Esophagus squamous epithelium (tissue), 5 donors: ENCODE results near the gene OPCML. TPM values are rescaled to one million over a fixed set of nuclear protein-coding genes. Genes with fewer than 3 reads are reported as not detected.

Experiments used
- DNase-seq: peaks from one replicate; lab custom pipeline; 2025; lab: John Stamatoyannopoulos, UW
- H3K27ac ChIP-seq, 4 donors: fragments of 200-600 bp; sonication (generic); one replicate each; pipeline ENCODE4 v1.5.1; 2016 to 2019; ENCODE audit warnings: mild to moderate bottlenecking in 1 of 4
- H3K27me3 ChIP-seq, 4 donors: fragments of 200-600 bp; sonication (generic); 1 replicate in 3 of 4; 2 replicates in 1 of 4; pipeline versions ENCODE4 v1.5.1 to v1.6.0; 2017 to 2021; ENCODE audit warnings: antibody characterized with exemption in 1 of 4
- H3K36me3 ChIP-seq, 3 donors: fragments of 200-600 bp; sonication (generic); one replicate each; pipeline ENCODE4 v1.5.1; 2016 to 2019
- H3K4me1 ChIP-seq, 3 donors: fragments of 200-600 bp; sonication (generic); one replicate each; pipeline ENCODE4 v1.5.1; 2017 to 2019
- H3K4me3 ChIP-seq, 4 donors: fragments of 200-600 bp; sonication (generic); 1 replicate in 3 of 4; 2 replicates in 1 of 4; pipeline ENCODE4 v1.5.1; 2016 to 2019; ENCODE audit warnings: mild to moderate bottlenecking in 2 of 4, moderate library complexity in 1 of 4
- H3K9me3 ChIP-seq, 3 donors: fragments of 200-600 bp; sonication (generic); one replicate each; pipeline ENCODE4 v1.5.1; 2016 to 2019
- POLR2A ChIP-seq, 4 donors: fragments of 450-650 bp; IDR thresholded peaks; one replicate each; pipeline ENCODE4 v1.6.1; 2017; ENCODE audit warnings: antibody characterized with exemption in 4 of 4, mild to moderate bottlenecking in 4 of 4, moderate library complexity in 3 of 4
- WGBS, 2 donors: methylation state at CpG; one replicate each; pipeline ENCODE4 v1.1.5; 2018; 5-methylcytosine and 5-hydroxymethylcytosine counted together
- intact Hi-C: fragments of 100-400 bp; cut with DNase I; formaldehyde crosslinking; loops from one replicate; pipeline ENCODE4 v1.15.0; 2022
- total RNA-seq, 4 donors: library from RNA; depleted of rRNA; stranded (reverse); fragments of >200 nt; gene quantifications; one replicate each; pipeline ENCODE4 v1.1.0, GENCODE V29; 2016
- TF ChIP-seq, protein P1 (sequence below), 6 experiments: fragments of 450-650 bp in 4 of 6; fragments of 200-600 bp in 2 of 6; sonication (generic) in 2 of 6; IDR thresholded peaks; one replicate each; pipeline ENCODE4 v1.5.1; 2016 to 2019; ENCODE audit warnings: antibody characterized with exemption in 6 of 6, mild to moderate bottlenecking in 4 of 6, moderate library complexity in 4 of 6
- donor health status: DM: yes; HTN: yes; CAD: no.

The OPCML gene
- total RNA-seq, 4 donors from 2014 or later = under 0.01 TPM; not detected in 3

DNA sequence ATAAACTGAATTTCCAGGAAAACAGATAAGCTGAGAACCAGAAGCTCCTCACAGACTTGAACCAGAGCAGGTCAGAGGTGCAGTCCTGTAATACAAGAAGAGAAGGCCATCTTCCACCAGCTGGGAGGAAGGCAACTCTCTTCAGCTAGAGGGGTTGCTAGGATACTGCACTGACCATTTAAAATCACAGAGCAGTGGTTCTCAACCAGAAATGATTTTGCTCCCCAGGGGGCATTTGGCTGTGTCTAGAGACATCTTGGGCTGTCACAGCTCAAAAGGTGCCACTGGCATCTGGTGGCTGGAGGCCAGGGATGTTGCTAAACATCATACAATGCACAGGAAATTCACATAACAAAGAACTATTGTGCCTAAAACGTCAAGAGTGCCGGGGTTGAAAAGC, 17.2 kb downstream of the OPCML start:
- no peak overlapping the region for H3K4me3 ChIP-seq
- intact Hi-C loops = no loop called here
- TF ChIP-seq, protein P1, sequence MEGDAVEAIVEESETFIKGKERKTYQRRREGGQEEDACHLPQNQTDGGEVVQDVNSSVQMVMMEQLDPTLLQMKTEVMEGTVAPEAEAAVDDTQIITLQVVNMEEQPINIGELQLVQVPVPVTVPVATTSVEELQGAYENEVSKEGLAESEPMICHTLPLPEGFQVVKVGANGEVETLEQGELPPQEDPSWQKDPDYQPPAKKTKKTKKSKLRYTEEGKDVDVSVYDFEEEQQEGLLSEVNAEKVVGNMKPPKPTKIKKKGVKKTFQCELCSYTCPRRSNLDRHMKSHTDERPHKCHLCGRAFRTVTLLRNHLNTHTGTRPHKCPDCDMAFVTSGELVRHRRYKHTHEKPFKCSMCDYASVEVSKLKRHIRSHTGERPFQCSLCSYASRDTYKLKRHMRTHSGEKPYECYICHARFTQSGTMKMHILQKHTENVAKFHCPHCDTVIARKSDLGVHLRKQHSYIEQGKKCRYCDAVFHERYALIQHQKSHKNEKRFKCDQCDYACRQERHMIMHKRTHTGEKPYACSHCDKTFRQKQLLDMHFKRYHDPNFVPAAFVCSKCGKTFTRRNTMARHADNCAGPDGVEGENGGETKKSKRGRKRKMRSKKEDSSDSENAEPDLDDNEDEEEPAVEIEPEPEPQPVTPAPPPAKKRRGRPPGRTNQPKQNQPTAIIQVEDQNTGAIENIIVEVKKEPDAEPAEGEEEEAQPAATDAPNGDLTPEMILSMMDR (IDR thresholded peaks at IDR 0.05) = no peak
- TF ChIP-seq POLR2A (IDR thresholded peaks at IDR 0.05) = no peak
- no peak for DNase-seq
- WGBS, 2 donors = 9 to 26% methylated on average over 2 of the region's 2 CpGs
- no peaks in the 10 kb centered on the region for H3K4me1 ChIP-seq
- H3K27me3 ChIP-seq = no peaks in the 10 kb centered on the region
- no peak overlapping the region for H3K27ac ChIP-seq
- no peaks in the 10 kb centered on the region for H3K36me3 ChIP-seq
- no peaks in the 10 kb centered on the region for H3K9me3 ChIP-seq

DNA sequence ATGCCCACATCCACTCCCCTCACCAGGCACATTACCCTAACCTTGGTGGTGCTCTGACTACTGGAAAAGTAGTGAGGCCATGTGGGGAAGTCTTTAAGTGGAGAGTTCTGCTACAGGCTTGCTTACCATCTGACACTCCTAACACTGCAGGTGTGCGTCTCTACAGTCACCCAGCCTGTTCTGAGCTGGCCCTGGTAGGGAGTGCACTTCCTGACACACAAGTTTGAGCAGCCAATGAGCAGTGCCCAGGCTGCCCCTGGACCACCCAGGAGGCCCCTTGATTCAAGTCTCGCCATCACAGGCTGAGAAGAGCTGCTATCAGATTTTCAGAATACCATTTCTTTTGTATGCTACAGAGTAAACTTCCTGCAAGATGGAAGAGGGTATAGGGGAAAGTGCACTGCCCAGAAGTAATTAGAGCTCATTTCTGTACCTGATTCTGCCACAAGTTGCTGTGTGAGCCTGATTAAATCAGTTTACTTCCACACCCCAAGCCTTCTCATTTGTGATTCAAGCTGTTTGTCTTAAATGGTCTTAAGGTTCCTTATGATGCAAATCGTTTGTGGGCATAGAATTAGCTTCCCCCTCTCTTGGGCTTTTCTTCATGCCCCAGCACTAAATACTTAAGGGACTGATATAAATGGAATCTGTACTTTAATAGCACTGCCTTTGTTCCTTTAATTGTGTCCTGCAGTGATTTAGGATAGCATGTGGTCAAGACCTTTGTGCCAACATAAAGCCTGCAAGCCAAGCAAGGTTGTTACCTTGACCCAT, 22.2 kb downstream of the OPCML start:
- intact Hi-C loops = no loop called here
- no peaks in the 10 kb centered on the region for H3K36me3 ChIP-seq
- WGBS, 2 donors = 30 to 61% methylated on average over 2 of the region's 3 CpGs
- no peaks in the 10 kb centered on the region for H3K9me3 ChIP-seq
- H3K27me3 ChIP-seq = no peaks in the 10 kb centered on the region
- H3K27ac ChIP-seq = no peak overlapping the region
- no peak overlapping the region for H3K4me3 ChIP-seq
- H3K4me1 ChIP-seq = no peaks in the 10 kb centered on the region
- DNase-seq = no peak
- TF ChIP-seq, protein P1 (IDR thresholded peaks at IDR 0.05) = no peak
- TF ChIP-seq POLR2A (IDR thresholded peaks at IDR 0.05) = no peak

GRCh38 chr11:133508468-133508867, 23.8 kb downstream of the OPCML start:
- 79 to 82% methylated on average over 4 to 9 of the region's 11 CpGs for WGBS, 2 donors
- TF ChIP-seq, protein P1 (IDR thresholded peaks at IDR 0.05) = no peak
- no peak for TF ChIP-seq POLR2A (IDR thresholded peaks at IDR 0.05)
- Histone ChIP-seq H3K36me3 (no peaks in the 10 kb centered on the region), H3K4me3 (no peak overlapping the region), H3K27me3 (no peaks in the 10 kb centered on the region), H3K27ac (no peak overlapping the region), H3K4me1 (no peaks in the 10 kb centered on the region), H3K9me3 (no peaks in the 10 kb centered on the region)
- DNase-seq = no peak
- intact Hi-C loops = no loop called here

GRCh38 chr11:133507185-133507584, 25.1 kb downstream of the OPCML start:
- intact Hi-C loops = no loop called here
- no peak for DNase-seq
- 86 to 88% methylated on average over 3 to 4 of the region's 4 CpGs for WGBS, 2 donors

GRCh38 chr11:133506551-133507094, 25.7 kb downstream of the OPCML start:
- intact Hi-C loops = no loop called here
- Histone ChIP-seq H3K27me3 (no peaks in the 10 kb centered on the region), H3K9me3 (no peaks in the 10 kb centered on the region), H3K4me1 (peaks cover 0 to 9% (median 0%) of the 10 kb centered on the region in 3 donors), H3K36me3 (no peaks in the 10 kb centered on the region), H3K27ac (no peak overlapping the region), H3K4me3 (no peak overlapping the region)
- TF ChIP-seq, protein P1 (IDR thresholded peaks at IDR 0.05) = no peak
- no peak for TF ChIP-seq POLR2A (IDR thresholded peaks at IDR 0.05)
- DNase-seq = no peak
- WGBS, 2 donors = 81 to 91% methylated on average over 5 to 6 of the region's 6 CpGs

More at GRCh38 chr11:133507185-133507584, 25.1 kb downstream of the OPCML start:
- Histone ChIP-seq H3K27me3 (no peaks in the 10 kb centered on the region), H3K9me3 (no peaks in the 10 kb centered on the region), H3K36me3 (no peaks in the 10 kb centered on the region), H3K4me3 (no peak overlapping the region), H3K27ac (no peak overlapping the region), H3K4me1 (peaks cover 0 to 3% (median 0%) of the 10 kb centered on the region in 3 donors)
- TF ChIP-seq POLR2A (IDR thresholded peaks at IDR 0.05) = no peak
- TF ChIP-seq, protein P1 (IDR thresholded peaks at IDR 0.05) = no peak
